Measurements from ENCODE around the gene IYD. TPM values are rescaled to one million over a fixed set of nuclear protein-coding genes. Genes with fewer than 3 reads are reported as not detected.

Gene IYD
- total RNA-seq, 2 experiments from 2014 or later, result not detected

GRCh38 chr6:150420926-150421325 lies 52.1 kb downstream of the IYD start:
- Mint-ChIP-seq H3K36me3 (ENCODE audit: low read depth) (no peaks in the 10 kb centered on the region), H3K4me3 (no peak overlapping the region), H3K4me1 (ENCODE audit: low read depth) (peaks cover 23% of the 10 kb centered on the region), H3K27me3 (ENCODE audit: low read depth) (peaks cover 11% of the 10 kb centered on the region), H3K27ac (no peak overlapping the region), H3K9me3 (ENCODE audit: insufficient read depth) (peaks cover 4% of the 10 kb centered on the region)
- ChIA-PET CTCF (interaction anchor here (4.8 kb wide), 1 partner anchor 395 kb away, joined by 137 read pairs; no protein-coding TSS in a partner anchor), POLR2A (no interaction called here)
- no peak for DNase-seq
- no peak for ATAC-seq

GRCh38 chr6:150425508-150425907 lies 56.7 kb downstream of the IYD start:
- Mint-ChIP-seq H3K9me3 (ENCODE audit: insufficient read depth) (no peaks in the 10 kb centered on the region), H3K4me3 (no peak overlapping the region), H3K4me1 (ENCODE audit: low read depth) (no peaks in the 10 kb centered on the region), H3K27me3 (ENCODE audit: low read depth) (no peaks in the 10 kb centered on the region), H3K27ac (no peak overlapping the region), H3K36me3 (ENCODE audit: low read depth) (no peaks in the 10 kb centered on the region)
- DNase-seq (no peak), ATAC-seq (no peak)
- ChIA-PET CTCF (no interaction called here), POLR2A (no interaction called here)

- ATAC-seq (no peak), DNase-seq (no peak)
- Mint-ChIP-seq H3K27me3 (ENCODE audit: low read depth) (no peaks in the 10 kb centered on the region), H3K4me1 (ENCODE audit: low read depth) (no peaks in the 10 kb centered on the region), H3K9me3 (ENCODE audit: insufficient read depth) (no peaks in the 10 kb centered on the region), H3K4me3 (no peak overlapping the region), H3K36me3 (ENCODE audit: low read depth) (no peaks in the 10 kb centered on the region), H3K27ac (no peak overlapping the region)
- POLR2A ChIA-PET, result no interaction called here
- CTCF ChIA-PET, result interaction anchor here (0.9 kb wide), 1 partner anchor 8 kb away, joined by 4 read pairs; no protein-coding TSS in a partner anchor
Measured at GRCh38 chr6:150426198-150426597, 57.4 kb downstream of the IYD start.

DNA sequence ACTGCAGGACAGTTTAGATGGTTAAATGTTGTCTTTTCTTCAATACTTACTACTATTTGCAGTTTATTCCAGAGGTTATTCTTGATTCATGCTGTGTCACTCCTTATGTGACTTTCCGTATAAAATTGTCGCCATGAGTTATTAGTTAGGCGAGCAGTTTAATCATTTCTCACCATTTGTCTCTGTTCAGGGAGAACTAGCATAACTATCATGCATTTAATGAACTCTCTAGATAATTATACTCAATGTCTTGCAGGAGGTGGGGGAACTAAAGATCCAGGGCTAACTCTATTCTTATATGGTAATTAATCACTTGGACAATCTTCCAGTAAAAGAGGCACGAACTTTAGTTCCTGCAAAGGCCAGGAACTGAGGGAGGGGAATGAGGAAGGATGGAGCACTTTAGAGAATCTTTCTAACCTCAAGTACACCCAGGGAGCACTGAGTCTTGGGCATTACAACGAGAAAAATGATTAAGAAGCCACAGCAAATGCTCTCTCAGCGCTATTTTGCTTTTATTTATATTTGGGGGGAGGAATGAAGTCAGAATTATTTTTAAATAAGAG lies 58.3 kb downstream of the IYD start:
- H3K27ac Mint-ChIP-seq, result no peak overlapping the region
- no peaks in the 10 kb centered on the region for H3K4me1 Mint-ChIP-seq (ENCODE audit: low read depth)
- H3K36me3 Mint-ChIP-seq (ENCODE audit: low read depth), result no peaks in the 10 kb centered on the region
- ATAC-seq, result no peak
- H3K4me3 Mint-ChIP-seq, result no peak overlapping the region
- ChIA-PET CTCF (interaction anchor here (0.9 kb wide), 1 partner anchor 9 kb away, joined by 4 read pairs; no protein-coding TSS in a partner anchor), POLR2A (no interaction called here)
- DNase-seq, result no peak
- H3K9me3 Mint-ChIP-seq (ENCODE audit: insufficient read depth), result no peaks in the 10 kb centered on the region
- no peaks in the 10 kb centered on the region for H3K27me3 Mint-ChIP-seq (ENCODE audit: low read depth)

GRCh38 chr6:150427843-150428242 lies 59.0 kb downstream of the IYD start:
- Mint-ChIP-seq H3K4me1 (ENCODE audit: low read depth) (no peaks in the 10 kb centered on the region), H3K9me3 (ENCODE audit: insufficient read depth) (no peaks in the 10 kb centered on the region), H3K36me3 (ENCODE audit: low read depth) (no peaks in the 10 kb centered on the region), H3K27me3 (ENCODE audit: low read depth) (no peaks in the 10 kb centered on the region), H3K27ac (no peak overlapping the region), H3K4me3 (no peak overlapping the region)
- POLR2A ChIA-PET, result no interaction called here
- CTCF ChIA-PET, result interaction anchor here (1.1 to 2.3 kb wide), 2 partner anchors 9 to 231 kb away, joined by 3 to 14 read pairs; no protein-coding TSS in a partner anchor
- ATAC-seq, result no peak
- no peak for DNase-seq

- no peaks in the 10 kb centered on the region for H3K9me3 Mint-ChIP-seq (ENCODE audit: insufficient read depth)
- no peaks in the 10 kb centered on the region for H3K27me3 Mint-ChIP-seq (ENCODE audit: low read depth)
- POLR2A ChIA-PET, result no interaction called here
- H3K4me3 Mint-ChIP-seq, result no peak overlapping the region
- CTCF ChIA-PET, result interaction anchor here (2.3 kb wide), 1 partner anchor 13 kb away, joined by 9 read pairs; no protein-coding TSS in a partner anchor
- H3K4me1 Mint-ChIP-seq (ENCODE audit: low read depth), result no peaks in the 10 kb centered on the region
- no peak for ATAC-seq
- DNase-seq, result no peak
- no peaks in the 10 kb centered on the region for H3K36me3 Mint-ChIP-seq (ENCODE audit: low read depth)
- H3K27ac Mint-ChIP-seq, result no peak overlapping the region
Measured at GRCh38 chr6:150430815-150431214, 62.0 kb downstream of the IYD start.

DNA sequence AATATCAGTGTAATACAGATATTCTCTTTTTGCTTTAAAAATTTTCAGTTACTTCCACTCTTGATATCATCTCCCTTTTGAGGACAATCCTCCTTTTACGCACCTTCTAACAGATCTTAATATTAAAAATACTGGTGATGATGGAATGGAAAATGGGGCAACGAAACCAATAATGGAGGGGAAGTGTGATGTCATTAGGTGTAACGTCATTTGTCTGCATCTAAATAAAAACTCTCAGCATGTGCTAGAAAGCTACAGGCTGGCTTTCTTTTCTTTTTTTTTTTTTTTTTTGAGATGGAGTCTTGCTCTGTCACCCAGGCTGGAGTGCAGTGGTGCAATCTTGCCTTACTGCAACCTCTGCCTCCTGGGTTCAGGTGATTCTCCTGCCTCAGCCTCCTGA lies 66.5 kb downstream of the IYD start:
- no peaks in the 10 kb centered on the region for H3K9me3 Mint-ChIP-seq (ENCODE audit: insufficient read depth)
- no peak overlapping the region for H3K4me3 Mint-ChIP-seq
- H3K27me3 Mint-ChIP-seq (ENCODE audit: low read depth), result peaks cover 5% of the 10 kb centered on the region
- H3K36me3 Mint-ChIP-seq (ENCODE audit: low read depth), result no peaks in the 10 kb centered on the region
- ChIA-PET CTCF (no interaction called here), POLR2A (no interaction called here)
- H3K27ac Mint-ChIP-seq, result no peak overlapping the region
- ATAC-seq, result no peak
- no peaks in the 10 kb centered on the region for H3K4me1 Mint-ChIP-seq (ENCODE audit: low read depth)
- DNase-seq, result no peak

DNA sequence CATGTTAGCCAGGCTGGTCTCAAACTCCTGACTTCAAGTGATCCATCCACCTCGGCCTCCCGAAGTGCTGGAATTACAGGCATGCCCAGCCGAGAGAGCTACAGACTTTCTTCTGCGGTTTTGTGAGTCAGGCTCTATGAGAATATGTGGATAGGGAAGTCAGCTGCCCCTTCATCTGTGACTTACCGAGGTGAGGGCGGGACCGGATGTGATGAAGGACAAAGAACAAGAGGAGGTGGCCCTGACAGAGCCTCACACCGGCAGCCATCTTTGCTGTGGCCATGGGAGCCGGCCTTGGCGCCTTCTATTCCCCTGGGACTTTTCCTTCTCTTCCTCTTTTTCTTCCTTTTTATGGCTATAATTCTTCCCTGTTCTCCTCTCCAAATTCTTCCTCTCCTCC lies 67.0 kb downstream of the IYD start:
- peaks cover 5% of the 10 kb centered on the region for H3K27me3 Mint-ChIP-seq (ENCODE audit: low read depth)
- ATAC-seq (no peak), DNase-seq (no peak)
- H3K36me3 Mint-ChIP-seq (ENCODE audit: low read depth), result no peaks in the 10 kb centered on the region
- H3K9me3 Mint-ChIP-seq (ENCODE audit: insufficient read depth), result no peaks in the 10 kb centered on the region
- H3K4me3 Mint-ChIP-seq, result no peak overlapping the region
- POLR2A ChIA-PET, result no interaction called here
- CTCF ChIA-PET, result no interaction called here
- no peak overlapping the region for H3K27ac Mint-ChIP-seq
- no peaks in the 10 kb centered on the region for H3K4me1 Mint-ChIP-seq (ENCODE audit: low read depth)

DNA sequence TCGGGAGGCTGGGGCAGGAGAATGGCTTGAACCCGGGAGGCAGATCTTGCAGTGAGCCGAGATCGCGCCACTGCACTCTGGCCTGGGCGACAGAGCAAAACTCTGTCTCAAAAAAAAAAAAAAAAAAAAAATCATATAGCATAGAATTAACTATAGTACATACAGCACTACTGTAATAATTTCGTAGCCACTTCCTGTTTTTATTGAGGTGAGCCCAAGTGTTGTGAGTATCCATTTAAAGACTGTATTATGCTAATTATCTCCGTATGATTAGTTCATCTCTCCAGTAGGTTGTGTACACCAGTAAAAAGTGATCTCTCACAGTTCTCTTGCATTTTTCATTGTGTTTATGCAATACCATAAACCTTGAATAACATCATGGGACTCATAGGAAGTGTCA lies 70.6 kb downstream of the IYD start:
- ChIA-PET POLR2A (no interaction called here), CTCF (no interaction called here)
- Mint-ChIP-seq H3K4me3 (no peak overlapping the region), H3K4me1 (ENCODE audit: low read depth) (no peaks in the 10 kb centered on the region), H3K9me3 (ENCODE audit: insufficient read depth) (no peaks in the 10 kb centered on the region), H3K27ac (no peak overlapping the region), H3K36me3 (ENCODE audit: low read depth) (no peaks in the 10 kb centered on the region), H3K27me3 (ENCODE audit: low read depth) (peaks cover 8% of the 10 kb centered on the region)
- ATAC-seq (no peak), DNase-seq (no peak)

- ATAC-seq, result no peak
- H3K36me3 Mint-ChIP-seq (ENCODE audit: low read depth), result no peaks in the 10 kb centered on the region
- peaks cover 12% of the 10 kb centered on the region for H3K27me3 Mint-ChIP-seq (ENCODE audit: low read depth)
- H3K4me3 Mint-ChIP-seq, result no peak overlapping the region
- H3K9me3 Mint-ChIP-seq (ENCODE audit: insufficient read depth), result no peaks in the 10 kb centered on the region
- ChIA-PET POLR2A (no interaction called here), CTCF (no interaction called here)
- no peaks in the 10 kb centered on the region for H3K4me1 Mint-ChIP-seq (ENCODE audit: low read depth)
- no peak for DNase-seq
- no peak overlapping the region for H3K27ac Mint-ChIP-seq
Measured at GRCh38 chr6:150443621-150444020, 74.8 kb downstream of the IYD start.

GRCh38 chr6:150444308-150444707 lies 75.5 kb downstream of the IYD start:
- CTCF ChIA-PET, result no interaction called here
- H3K27me3 Mint-ChIP-seq (ENCODE audit: low read depth), result peaks cover 12% of the 10 kb centered on the region
- H3K36me3 Mint-ChIP-seq (ENCODE audit: low read depth), result no peaks in the 10 kb centered on the region
- H3K4me3 Mint-ChIP-seq, result no peak overlapping the region
- ATAC-seq (no peak), DNase-seq (no peak)
- H3K9me3 Mint-ChIP-seq (ENCODE audit: insufficient read depth), result no peaks in the 10 kb centered on the region
- no peak overlapping the region for H3K27ac Mint-ChIP-seq
- H3K4me1 Mint-ChIP-seq (ENCODE audit: low read depth), result no peaks in the 10 kb centered on the region
- POLR2A ChIA-PET, result no interaction called here

DNA sequence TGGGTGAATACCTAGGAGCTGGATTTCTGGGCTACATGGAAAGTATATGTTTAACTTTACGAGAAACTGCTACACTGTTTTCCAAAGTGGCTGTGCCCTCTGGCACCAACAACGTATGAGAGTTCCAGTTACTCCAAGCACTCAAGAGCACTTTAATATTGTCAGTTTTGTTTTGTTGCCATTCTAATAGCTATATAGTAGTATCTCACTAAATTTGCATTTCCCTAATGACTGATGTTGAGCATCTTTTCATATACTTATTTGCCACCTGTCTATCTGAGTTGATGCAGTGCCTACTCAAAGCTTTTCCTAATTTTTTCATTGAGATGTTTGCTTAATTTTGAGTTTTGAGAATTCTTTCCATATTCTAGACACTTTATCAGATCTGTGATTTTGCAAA lies 76.7 kb downstream of the IYD start:
- no peak for ATAC-seq
- CTCF ChIA-PET, result no interaction called here
- no peak for DNase-seq
- H3K4me3 Mint-ChIP-seq, result no peak overlapping the region
- no peaks in the 10 kb centered on the region for H3K4me1 Mint-ChIP-seq (ENCODE audit: low read depth)
- H3K9me3 Mint-ChIP-seq (ENCODE audit: insufficient read depth), result no peaks in the 10 kb centered on the region
- no peaks in the 10 kb centered on the region for H3K36me3 Mint-ChIP-seq (ENCODE audit: low read depth)
- POLR2A ChIA-PET, result no interaction called here
- no peak overlapping the region for H3K27ac Mint-ChIP-seq
- H3K27me3 Mint-ChIP-seq (ENCODE audit: low read depth), result peaks cover 15% of the 10 kb centered on the region

DNA sequence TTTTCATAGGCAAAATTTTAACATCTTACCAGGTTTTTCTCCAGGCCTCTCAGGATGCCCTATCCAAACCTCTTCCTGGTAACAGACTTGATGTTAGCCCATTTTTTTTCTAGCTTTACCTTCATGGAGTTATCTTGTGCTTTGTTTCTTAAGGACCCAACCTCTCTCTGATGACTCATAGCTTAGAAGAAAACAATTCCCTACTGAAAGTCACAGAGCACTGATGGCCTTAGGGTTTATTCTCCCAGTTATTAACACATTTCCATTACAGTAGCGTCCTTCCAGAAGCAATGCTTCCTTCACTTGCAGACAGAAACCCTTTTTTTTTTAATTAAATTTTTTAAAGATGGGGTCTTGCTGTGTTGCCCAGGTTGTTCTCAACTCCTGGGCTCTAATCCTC lies 79.4 kb downstream of the IYD start:
- ChIA-PET POLR2A (no interaction called here), CTCF (interaction anchor here (1.8 kb wide), 1 partner anchor 30 kb away, joined by 4 read pairs; no protein-coding TSS in a partner anchor)
- Mint-ChIP-seq H3K9me3 (ENCODE audit: insufficient read depth) (no peaks in the 10 kb centered on the region), H3K27me3 (ENCODE audit: low read depth) (peaks cover 12% of the 10 kb centered on the region), H3K36me3 (ENCODE audit: low read depth) (no peaks in the 10 kb centered on the region), H3K4me3 (no peak overlapping the region), H3K4me1 (ENCODE audit: low read depth) (no peaks in the 10 kb centered on the region), H3K27ac (no peak overlapping the region)
- DNase-seq (no peak), ATAC-seq (no peak)
